H1 (cell line): ENCODE measurements around the gene CFL2.

ENCODE experiments used
- CTCF ChIP-seq, 3 experiments: IDR thresholded peaks; 1 replicate in 2 of 3; 2 replicates in 1 of 3; pipeline versions ENCODE4 v1.5.1 to v1.6.1; 2011; ENCODE audit warnings: low read length in 3 of 3, mild to moderate bottlenecking in 3 of 3, inconsistent platforms in 2 of 3, low read depth in 1 of 3, moderate library complexity in 1 of 3; ENCODE audit not compliant: insufficient read depth in 1 of 3; ENCODE audit errors: control extremely low read depth in 1 of 3
- RNF2 ChIP-seq: fragments of 200-900, 300-1000 bp; sonication (generic); IDR thresholded peaks from 2 replicates; pipeline ENCODE4 v1.7.1; 2016; ENCODE audit warnings: borderline replicate concordance, low read depth, mild to moderate bottlenecking, antibody characterized with exemption, low read length; ENCODE audit not compliant: poor library complexity, severe bottlenecking; ENCODE audit errors: missing control alignments
- TAF1 ChIP-seq: IDR thresholded peaks from 2 replicates; pipeline ENCODE4 v1.6.1; 2011; ENCODE audit warnings: mild to moderate bottlenecking, low read depth, low read length

DNA sequence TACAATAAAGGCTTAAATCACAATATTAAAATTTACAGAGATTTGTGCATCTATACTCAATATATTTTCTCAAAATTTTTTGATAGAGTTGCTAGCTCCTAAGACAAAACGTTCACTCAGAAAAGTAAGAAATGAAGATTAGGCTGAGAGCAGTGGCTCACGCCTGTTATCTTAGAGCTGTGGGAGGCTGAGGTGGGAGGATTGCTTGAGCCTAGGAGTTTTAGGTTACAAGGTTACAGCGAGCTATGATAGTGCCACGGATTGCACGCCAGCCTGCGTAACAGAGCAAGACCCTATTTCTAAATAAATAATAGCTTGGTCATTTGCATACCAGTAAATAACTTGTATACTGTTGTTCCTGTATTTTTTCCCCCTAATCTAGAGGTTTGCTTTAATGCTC lies 35.0 kb upstream of the CFL2 start:
- TF ChIP-seq CTCF (IDR thresholded peaks at IDR 0.05; ENCODE audit: control extremely low read depth in 1 of 3, insufficient read depth in 1 of 3, low read depth in 1 of 3, low read length in 3 of 3) (no peak), RNF2 (no peak), TAF1 (no peak)
